Astrocyte (in vitro differentiated cells and primary cell): ENCODE measurements around the gene TRIM9. TPM values are rescaled to one million over a fixed set of nuclear protein-coding genes. Genes with fewer than 3 reads are reported as not detected.

ENCODE experiments used
- DNase-seq: peaks from one replicate; pipeline ENCODE4 v3.0.0-alpha.2; 2010; ENCODE audit warnings: low read depth
- FAIRE-seq: peaks from 2 replicates; lab custom pipeline; 2011; peaks lifted over from hg19 to GRCh38; lab: Jason Lieb, UNC
- H2AFZ ChIP-seq: 2 replicates; pipeline ENCODE4 v1.6.0; 2012; ENCODE audit warnings: low read depth, low read length, inconsistent platforms
- H3K27ac ChIP-seq: 2 replicates; pipeline ENCODE4 v1.5.1; 2011; ENCODE audit warnings: low read depth, low read length, inconsistent platforms
- H3K27me3 ChIP-seq: 2 replicates; pipeline ENCODE4 v1.6.0; 2011; ENCODE audit warnings: low read length, inconsistent platforms; ENCODE audit not compliant: insufficient read depth
- H3K36me3 ChIP-seq: 2 replicates; pipeline ENCODE4 v1.5.1; 2011; ENCODE audit warnings: low read length, inconsistent platforms; ENCODE audit not compliant: insufficient read depth
- H3K4me1 ChIP-seq: 2 replicates; pipeline ENCODE4 v1.5.1; 2011; ENCODE audit warnings: low read length, inconsistent platforms; ENCODE audit not compliant: insufficient read depth
- H3K4me2 ChIP-seq: 2 replicates; pipeline ENCODE4 v1.6.0; 2012; ENCODE audit warnings: low read length, inconsistent platforms
- H3K4me3 ChIP-seq: 2 replicates; pipeline ENCODE4 v1.5.1; 2011; ENCODE audit warnings: low read depth, mild to moderate bottlenecking, low read length, inconsistent platforms; ENCODE audit not compliant: insufficient read depth
- H3K79me2 ChIP-seq: 2 replicates; pipeline ENCODE4 v1.6.0; 2012; ENCODE audit warnings: mild to moderate bottlenecking, low read length, inconsistent platforms; ENCODE audit not compliant: insufficient read depth
- H3K9ac ChIP-seq: 2 replicates; pipeline ENCODE4 v1.6.0; 2012; ENCODE audit warnings: mild to moderate bottlenecking, low read length, inconsistent platforms
- H3K9me3 ChIP-seq: 2 replicates; pipeline ENCODE4 v1.5.1; 2012; ENCODE audit warnings: low read depth, mild to moderate bottlenecking, low read length, inconsistent platforms; ENCODE audit not compliant: insufficient read depth
- H4K20me1 ChIP-seq: 2 replicates; pipeline ENCODE4 v1.6.0; 2012; ENCODE audit warnings: low read length, inconsistent platforms; ENCODE audit not compliant: insufficient read depth
- H3K27ac Mint-ChIP-seq: one replicate; pipeline ENCODE4 v1.8.0; 2021; ENCODE audit warnings: mild to moderate bottlenecking, mixed read lengths; ENCODE audit not compliant: unreplicated experiment
- H3K27me3 Mint-ChIP-seq: one replicate; pipeline ENCODE4 v1.8.0; 2021; ENCODE audit warnings: low read depth, mixed read lengths; ENCODE audit not compliant: unreplicated experiment
- H3K36me3 Mint-ChIP-seq: one replicate; pipeline ENCODE4 v1.8.0; 2021; ENCODE audit warnings: low read depth, mixed read lengths; ENCODE audit not compliant: unreplicated experiment
- H3K4me1 Mint-ChIP-seq: one replicate; pipeline ENCODE4 v1.8.0; 2021; ENCODE audit warnings: low read depth, mixed read lengths; ENCODE audit not compliant: unreplicated experiment
- H3K4me3 Mint-ChIP-seq: one replicate; pipeline ENCODE4 v1.8.0; 2021; ENCODE audit warnings: mild to moderate bottlenecking, moderate library complexity, mixed read lengths; ENCODE audit not compliant: unreplicated experiment
- H3K9me3 Mint-ChIP-seq: one replicate; pipeline ENCODE4 v1.8.0; 2021; ENCODE audit warnings: mild to moderate bottlenecking, mixed read lengths; ENCODE audit not compliant: unreplicated experiment
- EZH2 ChIP-seq: IDR thresholded peaks from 2 replicates; pipeline ENCODE4 v1.6.1; 2012; ENCODE audit warnings: mild to moderate bottlenecking, low read length, inconsistent platforms; ENCODE audit not compliant: insufficient read depth
- total RNA-seq: library from RNA; stranded (reverse); gene quantifications from 2 replicates; pipeline ENCODE4 v1.2.1, GENCODE V29; 2021
- TF ChIP-seq, protein P1 (sequence below): IDR thresholded peaks from 2 replicates; pipeline ENCODE4 v1.5.1; 2011; ENCODE audit warnings: low read depth, mild to moderate bottlenecking, inconsistent platforms, low read length, moderate library complexity; ENCODE audit not compliant: insufficient read depth

The TRIM9 gene
- total RNA-seq, 1 donor from 2014 or later, result 4.7 TPM

DNA sequence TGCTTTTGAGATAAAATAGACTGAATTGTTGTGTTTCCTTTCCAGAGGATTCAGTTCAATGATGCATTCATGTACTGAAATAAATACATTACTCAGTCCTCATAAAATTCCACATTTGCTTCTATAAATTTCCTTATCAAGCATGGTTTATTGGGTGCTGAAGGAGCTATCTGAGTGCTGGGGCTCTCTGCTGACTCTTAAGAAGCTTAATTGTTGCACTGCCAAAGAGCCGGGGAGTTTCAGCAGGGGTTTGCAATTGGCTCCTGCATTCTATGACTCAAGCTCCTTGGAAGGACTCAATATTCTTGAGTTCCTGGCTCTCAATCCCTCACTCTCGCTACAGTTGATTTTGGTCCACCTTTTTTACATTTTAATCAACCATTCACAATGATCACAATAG, 80.8 kb downstream of the TRIM9 start:
- Mint-ChIP-seq H3K4me1 (peaks cover 16% of the 10 kb centered on the region), H3K27ac (no peak overlapping the region), H3K27me3 (no peaks in the 10 kb centered on the region), H3K36me3 (peaks cover 2% of the 10 kb centered on the region), H3K4me3 (no peak overlapping the region), H3K9me3 (no peaks in the 10 kb centered on the region)
- H3K9me3 ChIP-seq, result no peaks in the 10 kb centered on the region
- H3K27me3 ChIP-seq, result no peaks in the 10 kb centered on the region
- H3K4me1 ChIP-seq, result peaks cover 6% of the 10 kb centered on the region
- DNase-seq, result peak; percentile 89
- H4K20me1 ChIP-seq, result no peaks in the 10 kb centered on the region
- peak overlapping the region; percentile 3 for H3K4me2 ChIP-seq
- FAIRE-seq, result no peak
- H2AFZ ChIP-seq, result no peak overlapping the region
- no peak overlapping the region for H3K9ac ChIP-seq
- no peaks in the 10 kb centered on the region for H3K79me2 ChIP-seq
- no peak overlapping the region for H3K27ac ChIP-seq
- TF ChIP-seq, protein P1, sequence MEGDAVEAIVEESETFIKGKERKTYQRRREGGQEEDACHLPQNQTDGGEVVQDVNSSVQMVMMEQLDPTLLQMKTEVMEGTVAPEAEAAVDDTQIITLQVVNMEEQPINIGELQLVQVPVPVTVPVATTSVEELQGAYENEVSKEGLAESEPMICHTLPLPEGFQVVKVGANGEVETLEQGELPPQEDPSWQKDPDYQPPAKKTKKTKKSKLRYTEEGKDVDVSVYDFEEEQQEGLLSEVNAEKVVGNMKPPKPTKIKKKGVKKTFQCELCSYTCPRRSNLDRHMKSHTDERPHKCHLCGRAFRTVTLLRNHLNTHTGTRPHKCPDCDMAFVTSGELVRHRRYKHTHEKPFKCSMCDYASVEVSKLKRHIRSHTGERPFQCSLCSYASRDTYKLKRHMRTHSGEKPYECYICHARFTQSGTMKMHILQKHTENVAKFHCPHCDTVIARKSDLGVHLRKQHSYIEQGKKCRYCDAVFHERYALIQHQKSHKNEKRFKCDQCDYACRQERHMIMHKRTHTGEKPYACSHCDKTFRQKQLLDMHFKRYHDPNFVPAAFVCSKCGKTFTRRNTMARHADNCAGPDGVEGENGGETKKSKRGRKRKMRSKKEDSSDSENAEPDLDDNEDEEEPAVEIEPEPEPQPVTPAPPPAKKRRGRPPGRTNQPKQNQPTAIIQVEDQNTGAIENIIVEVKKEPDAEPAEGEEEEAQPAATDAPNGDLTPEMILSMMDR, result no peak
- no peak for TF ChIP-seq EZH2
- H3K36me3 ChIP-seq, result no peaks in the 10 kb centered on the region
- H3K4me3 ChIP-seq, result no peak overlapping the region

DNA sequence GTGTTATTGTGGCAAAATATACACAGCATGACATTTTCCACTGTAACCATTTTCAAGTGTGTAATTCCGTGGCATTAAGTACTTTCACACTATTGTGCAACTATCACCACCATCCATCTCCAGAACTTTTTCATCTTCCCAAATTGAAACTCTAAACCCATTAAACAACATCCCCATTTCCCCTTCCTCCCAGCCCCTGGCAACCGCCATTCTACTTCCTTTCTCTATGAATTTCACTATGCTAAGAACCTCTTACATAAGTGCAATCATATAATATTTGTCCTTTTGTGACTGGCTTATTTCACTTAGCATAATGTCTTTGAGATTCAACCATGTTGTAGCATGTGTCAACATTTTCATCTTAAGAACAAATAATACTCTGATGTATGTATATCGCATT, 82.8 kb downstream of the TRIM9 start:
- Histone ChIP-seq H3K4me2 (no peak overlapping the region), H3K4me1 (peaks cover 11% of the 10 kb centered on the region), H3K9me3 (no peaks in the 10 kb centered on the region), H3K27me3 (no peaks in the 10 kb centered on the region), H3K4me3 (no peak overlapping the region), H3K9ac (no peak overlapping the region), H4K20me1 (no peaks in the 10 kb centered on the region), H2AFZ (no peak overlapping the region), H3K27ac (no peak overlapping the region), H3K79me2 (no peaks in the 10 kb centered on the region), H3K36me3 (no peaks in the 10 kb centered on the region)
- FAIRE-seq (no peak), DNase-seq (no peak)
- Mint-ChIP-seq H3K4me1 (peaks cover 16% of the 10 kb centered on the region), H3K4me3 (no peak overlapping the region), H3K27ac (no peak overlapping the region), H3K27me3 (no peaks in the 10 kb centered on the region), H3K9me3 (no peaks in the 10 kb centered on the region), H3K36me3 (peaks cover 2% of the 10 kb centered on the region)
- no peak for TF ChIP-seq EZH2
- TF ChIP-seq, protein P1, result no peak

DNA sequence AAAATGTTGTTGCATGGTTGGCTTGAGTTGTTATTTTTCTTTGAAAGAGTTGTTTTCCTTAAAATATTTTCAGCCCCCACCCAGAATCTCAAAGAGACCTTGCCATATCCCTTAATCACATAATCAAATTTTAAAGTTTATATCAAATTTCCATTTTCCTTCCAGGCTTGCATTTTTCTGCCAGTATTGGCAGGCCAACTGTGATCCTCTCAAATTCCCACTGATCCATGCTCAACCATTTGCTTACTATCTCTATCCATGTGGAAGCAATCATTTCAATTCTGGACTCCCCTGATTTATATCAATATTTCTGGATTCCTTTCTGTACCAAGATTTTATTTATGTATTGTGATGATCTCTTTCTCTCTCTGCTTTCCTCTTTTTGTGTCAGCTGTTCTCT, 86.5 kb downstream of the TRIM9 start:
- Histone ChIP-seq H3K9ac (no peak overlapping the region), H3K4me1 (peaks cover 30% of the 10 kb centered on the region), H3K4me3 (no peak overlapping the region), H3K79me2 (no peaks in the 10 kb centered on the region), H4K20me1 (no peaks in the 10 kb centered on the region), H3K4me2 (no peak overlapping the region), H2AFZ (no peak overlapping the region), H3K27me3 (no peaks in the 10 kb centered on the region), H3K36me3 (no peaks in the 10 kb centered on the region), H3K9me3 (no peaks in the 10 kb centered on the region), H3K27ac (no peak overlapping the region)
- H3K4me1 Mint-ChIP-seq, result peaks cover 42% of the 10 kb centered on the region
- H3K9me3 Mint-ChIP-seq, result no peaks in the 10 kb centered on the region
- FAIRE-seq (no peak), DNase-seq (no peak)
- peaks cover 2% of the 10 kb centered on the region for H3K36me3 Mint-ChIP-seq
- no peaks in the 10 kb centered on the region for H3K27me3 Mint-ChIP-seq
- TF ChIP-seq, protein P1, result no peak
- TF ChIP-seq EZH2, result no peak
- H3K4me3 Mint-ChIP-seq, result no peak overlapping the region
- H3K27ac Mint-ChIP-seq, result no peak overlapping the region
